ENCODE results near the gene GPR26. TPM values are rescaled to one million over a fixed set of nuclear protein-coding genes. Genes with fewer than 3 reads are reported as not detected.

The GPR26 gene
- total and polyA plus RNA-seq, 12 donors = not detected

- Histone ChIP-seq H3K4me3 (no peak overlapping the region), H3K27ac (no peak overlapping the region), H3K36me3 (no peaks in the 10 kb centered on the region), H3K27me3 (peaks cover 0 to 51% (median 24%) of the 10 kb centered on the region in 7 donors), H3K4me1 (no peaks in the 10 kb centered on the region), H3K9me3 (no peaks in the 10 kb centered on the region)
- 45% methylated on average over 3 of the region's 3 CpGs for WGBS, 2 donors
- intact Hi-C loops (cut with DNase I) = no loop called here
- no peak for TF ChIP-seq CTCF (IDR thresholded peaks at IDR 0.05)
- no peak for DNase-seq
- ATAC-seq = no peak
Measured at GRCh38 chr10:123640016-123640535, 26.1 kb upstream of the GPR26 start.

- Histone ChIP-seq H3K9me3 (no peaks in the 10 kb centered on the region), H3K27ac (no peak overlapping the region), H3K4me1 (no peaks in the 10 kb centered on the region), H3K36me3 (no peaks in the 10 kb centered on the region), H3K4me3 (no peak overlapping the region), H3K27me3 (peaks cover 0 to 56% (median 21%) of the 10 kb centered on the region in 7 donors)
- no peak for TF ChIP-seq CTCF (IDR thresholded peaks at IDR 0.05)
- intact Hi-C loops (cut with DNase I) = no loop called here
- no peak for ATAC-seq
- no peak for DNase-seq
- WGBS, 2 donors = 31 to 38% methylated on average over 4 of the region's 4 CpGs
Measured at GRCh38 chr10:123642293-123642692, 23.9 kb upstream of the GPR26 start.

GRCh38 chr10:123642697-123643096 lies 23.5 kb upstream of the GPR26 start:
- ATAC-seq = no peak
- Histone ChIP-seq H3K9me3 (no peaks in the 10 kb centered on the region), H3K27me3 (peaks cover 0 to 56% (median 17%) of the 10 kb centered on the region in 7 donors), H3K27ac (no peak overlapping the region), H3K4me3 (no peak overlapping the region), H3K36me3 (no peaks in the 10 kb centered on the region), H3K4me1 (no peaks in the 10 kb centered on the region)
- intact Hi-C loops (cut with DNase I) = no loop called here
- no peak for DNase-seq
- no peak for TF ChIP-seq CTCF (IDR thresholded peaks at IDR 0.05)
- WGBS, 2 donors = 59 to 68% methylated on average over 8 of the region's 8 CpGs

- Histone ChIP-seq H3K27me3 (peaks cover 0 to 58% (median 17%) of the 10 kb centered on the region in 7 donors), H3K4me1 (no peaks in the 10 kb centered on the region), H3K27ac (no peak overlapping the region), H3K9me3 (no peaks in the 10 kb centered on the region), H3K36me3 (no peaks in the 10 kb centered on the region), H3K4me3 (no peak overlapping the region)
- no peak for DNase-seq
- 65 to 74% methylated on average over 10 of the region's 10 CpGs for WGBS, 2 donors
- TF ChIP-seq CTCF (IDR thresholded peaks at IDR 0.05) = no peak
- intact Hi-C loops (cut with DNase I) = no loop called here
- ATAC-seq = no peak
Measured at GRCh38 chr10:123643315-123643714, 22.8 kb upstream of the GPR26 start.

Data from heart right ventricle (tissue), 16 donors.